Mammary epithelial cell (primary cell): Measurements from ENCODE around the gene SH2D2A.

ENCODE experiments used
- EZH2 ChIP-seq: IDR thresholded peaks from 2 replicates; pipeline ENCODE4 v1.6.1; 2012; ENCODE audit warnings: low read length, inconsistent platforms, borderline replicate concordance
- TF ChIP-seq, protein P1 (sequence below), 2 donors: IDR thresholded peaks in 1 of 2; conservative IDR thresholded peaks in 1 of 2; 2 replicates each; pipeline ENCODE4 v1.5.1; 2011 to 2012; ENCODE audit warnings: inconsistent platforms in 2 of 2, low read length in 2 of 2, mild to moderate bottlenecking in 2 of 2, control low read depth in 1 of 2, low read depth in 1 of 2; ENCODE audit not compliant: insufficient read depth in 1 of 2; ENCODE audit errors: extremely low read depth in 1 of 2

- TF ChIP-seq, protein P1, sequence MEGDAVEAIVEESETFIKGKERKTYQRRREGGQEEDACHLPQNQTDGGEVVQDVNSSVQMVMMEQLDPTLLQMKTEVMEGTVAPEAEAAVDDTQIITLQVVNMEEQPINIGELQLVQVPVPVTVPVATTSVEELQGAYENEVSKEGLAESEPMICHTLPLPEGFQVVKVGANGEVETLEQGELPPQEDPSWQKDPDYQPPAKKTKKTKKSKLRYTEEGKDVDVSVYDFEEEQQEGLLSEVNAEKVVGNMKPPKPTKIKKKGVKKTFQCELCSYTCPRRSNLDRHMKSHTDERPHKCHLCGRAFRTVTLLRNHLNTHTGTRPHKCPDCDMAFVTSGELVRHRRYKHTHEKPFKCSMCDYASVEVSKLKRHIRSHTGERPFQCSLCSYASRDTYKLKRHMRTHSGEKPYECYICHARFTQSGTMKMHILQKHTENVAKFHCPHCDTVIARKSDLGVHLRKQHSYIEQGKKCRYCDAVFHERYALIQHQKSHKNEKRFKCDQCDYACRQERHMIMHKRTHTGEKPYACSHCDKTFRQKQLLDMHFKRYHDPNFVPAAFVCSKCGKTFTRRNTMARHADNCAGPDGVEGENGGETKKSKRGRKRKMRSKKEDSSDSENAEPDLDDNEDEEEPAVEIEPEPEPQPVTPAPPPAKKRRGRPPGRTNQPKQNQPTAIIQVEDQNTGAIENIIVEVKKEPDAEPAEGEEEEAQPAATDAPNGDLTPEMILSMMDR (conservative IDR thresholded peaks at IDR 0.05 in 1 of 2, IDR thresholded peaks at IDR 0.05 in 1 of 2; ENCODE audit: extremely low read depth in 1 of 2, insufficient read depth in 1 of 2, low read depth in 1 of 2, low read length in 2 of 2): no peak
- TF ChIP-seq EZH2: no peak
These were observed 21.9 kb downstream of the SH2D2A start for GRCh38 chr1:156794506-156795373.
